ENCODE results near the gene STYXL1.

Gene STYXL1

DNA sequence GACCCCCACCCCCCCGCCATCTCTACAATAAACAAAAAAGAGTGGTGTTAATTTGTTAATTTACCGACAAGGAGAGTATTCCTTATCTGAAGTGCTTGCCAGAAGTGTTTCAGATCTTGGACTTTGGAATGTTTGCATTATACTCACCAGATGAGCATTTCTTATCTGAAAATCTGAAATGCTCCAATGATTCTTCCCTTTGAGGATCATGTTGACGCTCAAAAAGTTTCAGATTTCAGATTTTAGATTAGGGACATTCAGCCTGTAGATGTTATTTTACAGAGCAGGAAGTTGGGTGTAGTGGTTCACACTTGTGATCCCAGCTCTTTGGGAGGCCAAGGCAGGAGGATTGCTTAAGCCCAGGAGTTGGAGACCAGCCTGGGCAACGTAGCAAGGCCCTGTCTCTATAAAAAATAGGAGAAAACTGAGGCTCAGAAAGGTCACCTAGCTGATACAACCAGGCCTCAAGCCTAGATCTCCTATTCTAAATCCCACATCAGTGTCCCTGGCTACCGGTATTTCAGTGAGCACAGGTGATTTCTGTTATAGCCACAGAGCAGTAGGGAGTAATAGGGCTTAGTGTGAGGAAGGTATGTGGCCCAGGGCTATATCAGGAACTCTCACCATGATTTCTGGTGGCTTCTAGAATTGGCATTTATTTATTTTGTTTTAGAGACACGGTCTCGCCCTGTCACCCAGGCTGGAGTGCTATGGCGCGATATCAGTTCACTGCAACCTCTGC lies 88.8 kb downstream of the STYXL1 start:
- no peaks in the 10 kb centered on the region for H3K9me3 Mint-ChIP-seq
- H3K27ac Mint-ChIP-seq, result no peak overlapping the region
- no peaks in the 10 kb centered on the region for H3K27me3 Mint-ChIP-seq (ENCODE audit: low read depth)
- H3K4me3 Mint-ChIP-seq, result no peak overlapping the region
- peaks cover 2% of the 10 kb centered on the region for H3K4me1 Mint-ChIP-seq (ENCODE audit: low read depth)
- H3K36me3 Mint-ChIP-seq (ENCODE audit: low read depth), result peaks cover 14% of the 10 kb centered on the region

DNA sequence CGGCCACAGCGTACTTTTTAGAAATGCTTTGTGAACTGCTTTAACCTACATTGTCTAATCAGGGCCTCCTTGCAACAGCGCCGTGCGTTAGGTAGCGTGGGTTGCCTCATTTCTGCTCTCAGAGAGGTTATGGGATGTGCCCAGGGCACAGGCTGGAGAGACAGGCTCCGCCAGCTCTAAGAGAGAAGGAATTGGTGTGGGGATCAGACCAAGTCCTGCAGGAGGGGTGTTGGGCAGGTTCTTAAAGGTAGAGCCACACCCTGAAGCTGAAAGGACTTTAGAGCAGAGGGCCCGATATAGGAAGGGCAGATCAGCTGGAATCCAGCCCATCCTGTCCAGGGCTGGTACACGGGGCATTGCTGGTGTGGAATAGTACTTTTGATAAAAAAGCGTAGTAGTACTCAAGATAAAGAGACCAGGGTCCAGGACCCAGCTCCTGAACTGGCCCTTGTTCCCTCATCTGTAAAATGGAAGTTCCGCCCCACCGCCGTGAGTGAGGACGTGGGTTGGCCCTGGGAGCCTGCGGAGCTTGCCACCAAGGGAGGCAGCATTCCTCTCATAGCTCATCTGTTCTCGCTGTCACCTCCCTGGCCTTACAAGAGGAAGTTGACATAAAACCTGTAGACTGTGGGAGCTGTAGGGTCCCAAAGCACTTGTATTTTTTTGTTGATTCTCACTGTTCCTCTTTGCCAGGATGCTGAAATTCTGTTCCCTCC lies 90.6 kb downstream of the STYXL1 start:
- H3K4me3 Mint-ChIP-seq, result no peak overlapping the region
- no peak overlapping the region for H3K27ac Mint-ChIP-seq
- H3K9me3 Mint-ChIP-seq, result no peaks in the 10 kb centered on the region
- H3K4me1 Mint-ChIP-seq (ENCODE audit: low read depth), result no peaks in the 10 kb centered on the region
- H3K36me3 Mint-ChIP-seq (ENCODE audit: low read depth), result peaks cover 12% of the 10 kb centered on the region
- H3K27me3 Mint-ChIP-seq (ENCODE audit: low read depth), result no peaks in the 10 kb centered on the region

DNA sequence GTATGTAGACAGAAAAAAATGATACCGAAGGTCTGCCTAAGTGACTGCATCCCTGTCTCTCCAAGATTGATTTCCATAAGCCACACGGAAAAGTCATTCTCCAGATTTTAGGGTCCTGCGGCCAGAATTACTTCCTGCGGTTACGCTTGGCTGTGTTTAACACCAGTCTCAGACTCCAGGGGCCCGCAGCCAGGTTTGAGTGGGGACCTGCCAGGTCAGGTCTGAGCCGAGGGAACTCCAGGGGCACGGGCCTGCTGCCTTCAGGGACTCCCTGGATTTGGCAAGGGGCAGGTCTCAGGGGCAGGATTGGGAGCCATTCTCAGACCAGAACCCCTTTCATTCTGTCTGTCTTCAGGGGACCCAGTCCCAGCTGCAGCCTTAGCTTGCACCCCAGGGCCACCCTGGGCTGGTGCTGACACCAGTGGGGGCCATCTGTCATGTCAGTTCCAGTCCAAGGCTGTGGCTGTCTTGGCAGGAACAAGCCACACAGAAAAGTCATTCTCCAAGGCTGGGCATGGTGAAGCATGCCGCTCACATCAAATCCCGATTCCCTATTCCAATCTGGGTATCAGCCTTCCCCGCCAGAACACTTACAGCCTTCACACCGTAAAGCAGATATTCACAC lies 92.4 kb downstream of the STYXL1 start:
- Mint-ChIP-seq H3K4me1 (ENCODE audit: low read depth) (no peaks in the 10 kb centered on the region), H3K36me3 (ENCODE audit: low read depth) (peaks cover 10% of the 10 kb centered on the region), H3K4me3 (no peak overlapping the region), H3K9me3 (no peaks in the 10 kb centered on the region), H3K27ac (no peak overlapping the region), H3K27me3 (ENCODE audit: low read depth) (no peaks in the 10 kb centered on the region)

DNA sequence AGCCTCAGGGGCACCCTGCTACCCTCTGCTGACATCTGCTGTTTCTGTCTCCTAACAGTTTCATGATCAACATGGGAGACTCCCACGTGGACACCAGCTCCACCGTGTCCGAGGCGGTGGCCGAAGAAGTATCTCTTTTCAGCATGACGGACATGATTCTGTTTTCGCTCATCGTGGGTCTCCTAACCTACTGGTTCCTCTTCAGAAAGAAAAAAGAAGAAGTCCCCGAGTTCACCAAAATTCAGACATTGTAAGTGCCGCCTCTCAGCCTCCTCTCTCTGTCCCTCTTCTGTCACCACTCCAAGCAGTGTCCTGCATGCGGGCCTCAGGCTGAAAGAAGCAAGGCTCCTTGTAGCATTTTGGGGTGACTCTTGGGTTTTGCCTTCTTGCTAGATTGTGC lies 93.9 kb downstream of the STYXL1 start:
- Mint-ChIP-seq H3K27me3 (ENCODE audit: low read depth) (no peaks in the 10 kb centered on the region), H3K27ac (no peak overlapping the region), H3K4me3 (no peak overlapping the region), H3K9me3 (no peaks in the 10 kb centered on the region), H3K4me1 (ENCODE audit: low read depth) (no peaks in the 10 kb centered on the region), H3K36me3 (ENCODE audit: low read depth) (peaks cover 10% of the 10 kb centered on the region)

DNA sequence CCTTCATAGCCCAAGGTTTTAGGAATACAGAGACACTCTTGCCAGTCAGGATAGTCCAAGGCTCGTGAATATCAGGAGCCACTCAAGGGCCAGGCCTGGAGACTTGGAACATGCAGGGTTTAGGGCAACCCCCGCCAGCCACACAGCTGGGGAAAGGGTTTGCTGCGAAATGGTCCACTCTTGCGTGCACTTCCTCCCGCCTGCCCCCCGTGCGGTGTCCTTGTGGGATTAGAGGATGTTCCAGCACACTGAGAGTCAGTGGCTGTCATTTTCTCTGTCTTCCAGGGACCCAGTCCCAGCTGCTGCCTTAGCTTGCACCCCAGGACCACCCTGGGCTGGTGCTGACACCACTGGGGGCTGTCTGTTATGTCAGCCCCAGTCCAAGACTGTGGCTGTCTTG lies 94.4 kb downstream of the STYXL1 start:
- Mint-ChIP-seq H3K4me1 (ENCODE audit: low read depth) (no peaks in the 10 kb centered on the region), H3K4me3 (no peak overlapping the region), H3K9me3 (no peaks in the 10 kb centered on the region), H3K27me3 (ENCODE audit: low read depth) (no peaks in the 10 kb centered on the region), H3K36me3 (ENCODE audit: low read depth) (peaks cover 8% of the 10 kb centered on the region), H3K27ac (no peak overlapping the region)

DNA sequence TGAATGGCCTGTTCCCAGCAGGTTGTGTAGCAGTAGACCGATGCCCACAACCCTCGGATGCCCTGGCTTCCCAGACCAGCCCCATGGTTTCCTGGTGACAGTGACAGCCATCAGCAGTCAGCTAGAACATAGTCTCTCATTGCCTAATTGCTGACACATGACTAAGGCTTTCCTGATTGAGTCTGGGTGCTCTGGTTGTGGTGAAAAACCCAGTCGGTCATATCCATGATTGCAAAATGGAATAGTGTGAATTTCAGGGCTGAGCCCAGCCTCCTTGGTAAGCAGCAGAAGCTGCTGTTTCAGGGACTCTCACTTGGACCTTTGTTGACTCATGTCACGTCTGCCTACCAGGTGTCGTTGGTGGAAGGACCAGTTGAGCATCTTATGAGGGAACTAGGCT lies 96.3 kb downstream of the STYXL1 start:
- peaks cover 2% of the 10 kb centered on the region for H3K36me3 Mint-ChIP-seq (ENCODE audit: low read depth)
- H3K9me3 Mint-ChIP-seq, result no peaks in the 10 kb centered on the region
- H3K4me3 Mint-ChIP-seq, result no peak overlapping the region

DNA sequence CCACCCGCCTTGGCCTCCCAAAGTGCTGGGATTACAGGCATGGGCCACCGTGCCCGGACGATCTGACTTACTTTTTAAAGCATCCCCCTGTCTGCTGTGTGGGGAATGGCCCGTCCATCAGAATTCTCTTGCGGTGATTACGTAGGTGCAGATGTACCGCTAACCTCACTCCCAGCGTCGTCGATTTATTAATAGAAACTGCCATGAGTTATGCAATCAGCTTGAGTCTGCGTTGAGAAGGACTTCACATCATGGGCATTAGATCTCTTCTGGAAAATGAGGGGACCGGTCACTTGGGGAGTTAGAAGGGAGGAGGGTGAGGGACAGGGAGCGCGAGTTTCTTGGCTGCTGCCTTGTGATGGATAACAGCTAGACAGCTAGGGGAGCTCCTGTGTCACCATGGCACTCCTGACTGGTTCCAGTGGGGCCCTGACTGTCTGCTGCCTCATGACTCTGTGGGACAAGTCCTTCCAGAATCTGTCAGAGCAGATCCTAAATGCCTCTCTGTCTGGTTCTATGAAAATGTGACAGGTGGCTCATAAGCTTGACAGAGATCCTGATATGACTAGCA lies 97.6 kb downstream of the STYXL1 start:
- peaks cover 4% of the 10 kb centered on the region for H3K4me1 Mint-ChIP-seq (ENCODE audit: low read depth)
- H3K4me3 Mint-ChIP-seq, result no peak overlapping the region
- H3K27ac Mint-ChIP-seq, result no peak overlapping the region
- no peaks in the 10 kb centered on the region for H3K27me3 Mint-ChIP-seq (ENCODE audit: low read depth)
- H3K36me3 Mint-ChIP-seq (ENCODE audit: low read depth), result no peaks in the 10 kb centered on the region
- H3K9me3 Mint-ChIP-seq, result no peaks in the 10 kb centered on the region

More for the DNA sequence above, 96.3 kb downstream of the STYXL1 start:
- Mint-ChIP-seq H3K27ac (no peak overlapping the region), H3K4me1 (ENCODE audit: low read depth) (no peaks in the 10 kb centered on the region), H3K27me3 (ENCODE audit: low read depth) (no peaks in the 10 kb centered on the region)

DNA sequence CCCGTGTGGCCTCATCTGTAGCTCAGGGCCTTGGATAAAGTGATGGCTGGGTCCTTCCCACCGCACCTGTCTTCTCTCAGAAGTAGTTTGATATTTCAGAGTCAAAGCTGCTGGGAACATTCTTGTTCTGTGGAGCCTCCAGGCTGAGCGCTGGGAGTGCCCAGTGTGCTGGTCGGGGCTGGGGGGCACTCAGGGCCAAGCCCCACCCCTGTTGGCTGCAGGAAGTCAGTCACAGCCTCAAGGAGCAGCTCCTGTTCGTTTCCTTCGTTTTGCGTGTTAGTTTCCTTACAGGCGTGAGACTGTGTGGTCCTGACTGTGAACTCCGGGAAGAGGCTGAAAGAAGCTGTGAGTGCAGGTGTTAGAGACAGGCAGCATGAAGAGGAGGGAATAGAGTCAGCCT lies 99.6 kb downstream of the STYXL1 start:
- Mint-ChIP-seq H3K9me3 (no peaks in the 10 kb centered on the region), H3K4me1 (ENCODE audit: low read depth) (peaks cover 9% of the 10 kb centered on the region), H3K27me3 (ENCODE audit: low read depth) (no peaks in the 10 kb centered on the region), H3K36me3 (ENCODE audit: low read depth) (no peaks in the 10 kb centered on the region), H3K4me3 (no peak overlapping the region), H3K27ac (no peak overlapping the region)

Measured in T-helper 1 cell treated with Interleukin-12 subunit alpha and Interleukin-12 subunit beta and Interleukin-4 antibody, amounts not matched to agents 30 μg/mL and 1 μg/mL, for 36 hours (primary cell).